ENCODE measurements around the gene SUPT3H.

GRCh38 chr6:45036103-45036502 lies 341.6 kb downstream of the SUPT3H start:
- TF ChIP-seq CHD2 (IDR thresholded peaks at IDR 0.05; ENCODE audit: low read length) (no peak), EZH2 (IDR thresholded peaks at IDR 0.05; ENCODE audit: low read depth, low read length, severe bottlenecking) (no peak)
